ENCODE data around the gene MBP. TPM values are rescaled to one million over a fixed set of nuclear protein-coding genes. Genes with fewer than 3 reads are reported as not detected.

The MBP gene
- total RNA-seq, 4 donors from 2014 or later, result 18.1 to 58.8 (median 30.6) TPM

DNA sequence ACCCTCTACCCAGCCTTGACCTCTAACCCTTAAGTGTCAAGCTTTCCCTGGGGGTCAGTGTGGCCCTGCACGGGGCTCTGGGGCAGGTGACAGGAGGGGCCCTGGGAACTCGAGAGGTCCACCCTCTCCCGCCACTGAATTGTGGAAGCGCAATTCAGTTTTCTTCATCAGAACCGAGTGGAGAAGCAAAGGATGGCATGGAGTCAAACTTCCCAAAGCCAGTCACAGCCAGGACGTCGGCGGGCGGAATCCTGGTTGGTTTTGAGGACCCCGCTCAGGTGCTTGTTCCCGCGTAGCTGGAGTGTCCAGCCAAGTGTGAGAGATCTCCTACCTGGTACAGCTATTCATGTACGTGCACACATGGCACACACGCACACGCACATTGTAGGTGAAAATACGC is 62.0 kb downstream of the MBP start:
- TF ChIP-seq, protein P1, sequence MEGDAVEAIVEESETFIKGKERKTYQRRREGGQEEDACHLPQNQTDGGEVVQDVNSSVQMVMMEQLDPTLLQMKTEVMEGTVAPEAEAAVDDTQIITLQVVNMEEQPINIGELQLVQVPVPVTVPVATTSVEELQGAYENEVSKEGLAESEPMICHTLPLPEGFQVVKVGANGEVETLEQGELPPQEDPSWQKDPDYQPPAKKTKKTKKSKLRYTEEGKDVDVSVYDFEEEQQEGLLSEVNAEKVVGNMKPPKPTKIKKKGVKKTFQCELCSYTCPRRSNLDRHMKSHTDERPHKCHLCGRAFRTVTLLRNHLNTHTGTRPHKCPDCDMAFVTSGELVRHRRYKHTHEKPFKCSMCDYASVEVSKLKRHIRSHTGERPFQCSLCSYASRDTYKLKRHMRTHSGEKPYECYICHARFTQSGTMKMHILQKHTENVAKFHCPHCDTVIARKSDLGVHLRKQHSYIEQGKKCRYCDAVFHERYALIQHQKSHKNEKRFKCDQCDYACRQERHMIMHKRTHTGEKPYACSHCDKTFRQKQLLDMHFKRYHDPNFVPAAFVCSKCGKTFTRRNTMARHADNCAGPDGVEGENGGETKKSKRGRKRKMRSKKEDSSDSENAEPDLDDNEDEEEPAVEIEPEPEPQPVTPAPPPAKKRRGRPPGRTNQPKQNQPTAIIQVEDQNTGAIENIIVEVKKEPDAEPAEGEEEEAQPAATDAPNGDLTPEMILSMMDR (IDR thresholded peaks at IDR 0.05; ENCODE audit: low read depth), result no peak

GRCh38 chr18:77069931-77070330 is 62.7 kb downstream of the MBP start:
- TF ChIP-seq, protein P1 (IDR thresholded peaks at IDR 0.05; ENCODE audit: low read depth), result no peak

- TF ChIP-seq, protein P1 (IDR thresholded peaks at IDR 0.05; ENCODE audit: low read depth), result no peak
Observed at GRCh38 chr18:77069482-77069881, 63.1 kb downstream of the MBP start.

GRCh38 chr18:77068321-77069312 is 64.0 kb downstream of the MBP start:
- TF ChIP-seq, protein P1 (IDR thresholded peaks at IDR 0.05; ENCODE audit: low read depth), result no peak

GRCh38 chr18:77067291-77068061 is 65.1 kb downstream of the MBP start:
- TF ChIP-seq, protein P1 (IDR thresholded peaks at IDR 0.05; ENCODE audit: low read depth), result no peak

GRCh38 chr18:77066689-77067088 is 65.9 kb downstream of the MBP start:
- TF ChIP-seq, protein P1 (IDR thresholded peaks at IDR 0.05; ENCODE audit: low read depth), result no peak

DNA sequence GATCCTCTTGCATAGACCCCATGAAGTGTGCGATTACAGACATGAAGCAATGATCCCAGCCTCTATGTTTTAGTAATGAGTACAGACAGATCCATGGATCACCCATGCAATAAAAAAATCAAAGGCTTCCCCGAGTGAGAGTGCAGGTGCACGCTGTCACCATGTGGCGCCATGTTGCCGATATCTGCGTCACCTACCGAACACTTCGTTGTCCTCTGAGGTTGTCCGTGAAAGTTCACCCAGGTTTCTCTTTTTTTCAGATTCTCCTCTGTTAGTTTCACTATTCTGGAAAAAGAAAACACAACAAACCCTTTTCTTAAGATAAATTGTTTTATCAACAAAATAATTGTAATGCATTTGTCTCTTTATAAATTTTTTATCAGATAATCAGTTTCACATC is 66.5 kb downstream of the MBP start:
- TF ChIP-seq, protein P1 (IDR thresholded peaks at IDR 0.05; ENCODE audit: low read depth), result no peak
